Rectal smooth muscle tissue (tissue), 1 donor: ENCODE results near the gene CELA1.
A peak's percentile ranks its signal among the peaks of the same experiment; 100 is the strongest.

Experiments used
- H3K27ac ChIP-seq: one replicate; pipeline ENCODE4 v1.7.0; 2013; ENCODE audit warnings: low read depth, low read length, inconsistent platforms
- H3K27me3 ChIP-seq: one replicate; pipeline ENCODE4 v1.7.0; 2013; ENCODE audit warnings: low read length; ENCODE audit not compliant: control insufficient read depth, insufficient read depth
- H3K36me3 ChIP-seq: one replicate; pipeline ENCODE4 v1.7.0; 2013; ENCODE audit warnings: low read length; ENCODE audit not compliant: control insufficient read depth, insufficient read depth
- H3K4me1 ChIP-seq: one replicate; pipeline ENCODE4 v1.7.0; 2013; ENCODE audit warnings: low read length; ENCODE audit not compliant: control insufficient read depth, insufficient read depth
- H3K4me3 ChIP-seq: one replicate; pipeline ENCODE4 v1.7.0; 2013; ENCODE audit warnings: low read length
- H3K9ac ChIP-seq: one replicate; pipeline ENCODE4 v1.7.0; 2013; ENCODE audit warnings: low read length

Gene CELA1

DNA sequence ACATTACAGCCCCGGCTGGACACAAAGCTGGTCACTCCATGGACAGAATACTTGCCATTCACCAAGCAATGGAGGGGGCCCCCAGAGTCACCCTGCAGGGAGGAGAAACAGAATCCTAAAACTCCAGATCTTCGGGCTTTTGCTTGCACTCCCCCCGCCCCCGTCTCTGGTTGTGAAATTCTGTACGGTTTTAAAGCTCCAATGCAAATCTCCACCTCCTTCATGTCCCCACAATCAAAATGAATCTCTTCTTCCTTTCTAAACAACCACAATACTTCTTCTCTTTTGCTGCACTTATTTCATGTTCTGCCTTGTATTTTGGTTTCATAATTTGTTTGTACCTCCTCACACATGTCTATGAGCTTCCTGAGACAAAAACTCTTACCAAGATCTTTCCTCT is 16.7 kb downstream of the CELA1 start:
- Histone ChIP-seq H3K36me3 (no peaks in the 10 kb centered on the region), H3K9ac (no peak overlapping the region), H3K4me1 (no peaks in the 10 kb centered on the region), H3K27ac (no peak overlapping the region), H3K27me3 (no peaks in the 10 kb centered on the region), H3K4me3 (no peak overlapping the region)

DNA sequence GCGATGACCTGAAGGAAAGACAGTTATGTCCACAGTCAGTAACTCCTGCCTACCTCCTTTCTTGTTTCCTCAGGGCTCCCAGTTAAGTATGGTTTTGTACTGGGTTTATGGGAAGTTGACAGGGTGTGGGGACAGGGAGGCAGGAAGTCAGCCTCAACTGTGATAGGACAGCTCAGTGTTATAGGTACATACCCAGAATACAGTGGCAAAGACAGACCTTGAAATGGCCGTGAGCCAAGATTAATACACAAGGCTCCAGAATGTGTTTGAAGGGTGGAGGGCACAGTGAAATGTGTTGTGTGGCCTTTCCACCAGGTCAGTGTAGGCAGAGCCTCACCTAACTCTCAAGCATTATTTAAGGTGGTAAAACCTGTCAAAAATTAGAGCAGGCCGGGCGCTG is 17.9 kb downstream of the CELA1 start:
- Histone ChIP-seq H3K9ac (no peak overlapping the region), H3K36me3 (no peaks in the 10 kb centered on the region)

DNA sequence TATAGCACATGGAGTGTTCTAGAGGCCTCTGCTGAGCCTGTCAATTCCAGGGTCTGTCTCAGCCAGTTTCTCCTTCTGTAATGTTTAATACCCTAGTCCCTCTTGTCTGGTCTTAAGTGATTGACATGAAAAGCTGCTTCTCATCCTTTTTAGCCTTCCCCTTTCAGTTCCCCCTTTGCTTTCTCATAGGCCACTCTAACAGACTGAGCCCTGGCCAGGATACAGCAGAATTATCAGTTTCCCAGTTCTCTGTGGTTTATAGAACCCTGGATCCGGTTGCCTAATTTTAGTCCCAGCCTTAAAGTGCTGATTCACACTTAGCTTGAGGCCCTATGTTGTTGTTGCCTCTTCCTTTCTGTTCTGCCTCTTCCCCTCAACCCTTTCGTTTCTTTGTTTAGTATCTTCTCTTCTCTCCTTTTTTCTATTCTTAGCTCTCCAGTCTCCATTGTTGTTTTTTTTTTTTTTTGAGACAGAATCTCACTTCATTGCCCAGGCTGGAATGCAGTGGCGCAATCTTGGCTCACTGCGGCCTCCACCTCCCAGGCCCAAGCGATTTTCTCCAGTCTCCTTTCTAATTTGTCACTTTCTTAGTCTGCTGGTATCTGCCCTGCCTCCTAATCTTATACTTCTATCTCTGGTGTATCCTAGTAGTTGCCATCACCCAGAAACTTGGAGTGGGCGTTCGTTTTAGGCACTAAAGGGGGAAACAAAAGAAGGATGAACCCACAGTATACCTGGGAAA is 19.6 kb downstream of the CELA1 start:
- Histone ChIP-seq H3K27me3 (no peaks in the 10 kb centered on the region), H3K9ac (no peak overlapping the region), H3K27ac (no peak overlapping the region), H3K4me1 (no peaks in the 10 kb centered on the region), H3K36me3 (no peaks in the 10 kb centered on the region), H3K4me3 (no peak overlapping the region)

More for the DNA sequence above, 17.9 kb downstream of the CELA1 start:
- H3K4me1 ChIP-seq, result no peaks in the 10 kb centered on the region
- no peaks in the 10 kb centered on the region for H3K27me3 ChIP-seq
- no peak overlapping the region for H3K4me3 ChIP-seq
- H3K27ac ChIP-seq, result no peak overlapping the region

DNA sequence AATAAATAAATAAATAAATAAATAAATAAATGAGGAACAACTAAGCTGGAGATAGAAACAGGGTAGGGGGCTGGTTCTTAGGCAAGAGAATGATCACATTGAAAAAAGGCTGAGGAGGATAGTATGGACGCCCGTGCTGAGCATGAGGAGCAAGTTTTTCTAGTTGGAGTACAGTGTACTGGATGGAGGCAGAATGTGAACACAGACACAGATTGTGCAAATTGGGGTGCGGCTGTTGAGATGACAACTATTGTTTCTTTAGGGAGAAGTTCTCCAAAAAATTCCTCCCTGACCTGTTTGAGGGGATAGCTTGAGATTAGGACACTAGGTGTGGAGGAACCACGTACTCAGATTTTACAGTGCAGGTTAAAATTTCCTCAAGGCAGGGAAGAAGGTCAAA is 21.5 kb downstream of the CELA1 start:
- no peaks in the 10 kb centered on the region for H3K27me3 ChIP-seq

DNA sequence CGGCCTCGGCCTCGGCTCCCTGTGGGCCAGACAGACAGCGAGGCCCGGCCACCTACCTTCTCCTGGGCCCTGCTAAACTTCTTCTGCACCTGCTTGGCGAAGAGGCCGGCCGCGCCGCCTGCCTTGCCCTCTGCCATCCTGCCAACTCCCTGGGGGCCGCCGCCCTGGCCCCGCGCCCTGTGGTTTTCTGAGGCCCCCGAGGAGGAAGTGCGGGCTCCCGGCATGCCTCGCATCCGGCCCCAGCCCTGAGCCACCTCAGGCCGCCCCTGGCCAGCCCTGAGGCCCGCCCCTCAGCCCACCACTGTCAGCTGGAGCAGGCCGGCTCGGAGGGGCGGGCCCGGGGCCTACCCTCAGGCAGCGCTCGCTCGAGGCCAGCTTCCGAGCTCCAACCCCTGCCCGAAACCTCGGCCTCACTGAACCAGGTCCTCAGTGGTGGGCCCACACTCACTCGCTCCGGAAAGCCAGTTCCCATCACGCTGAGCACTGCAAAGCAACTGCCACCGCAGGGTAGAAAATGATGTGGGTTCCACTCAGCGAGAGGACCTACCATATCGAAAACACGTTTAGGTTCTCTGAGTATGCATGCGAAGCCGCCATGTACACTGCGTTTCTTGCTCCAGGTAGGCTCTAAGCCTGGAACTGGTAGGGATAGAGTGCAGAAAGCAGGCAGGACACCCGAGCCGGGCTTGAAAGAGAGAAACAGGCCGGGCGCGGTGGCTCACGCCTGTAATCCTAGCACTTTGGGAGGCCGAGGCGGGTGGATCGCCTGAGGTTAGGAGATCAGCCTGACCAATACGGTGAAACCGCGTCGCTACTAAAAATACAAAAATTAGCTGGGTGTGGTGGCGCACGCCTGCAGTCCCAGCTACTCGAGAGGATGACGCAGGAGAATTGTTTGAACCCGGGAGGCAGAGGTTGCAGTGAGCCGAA is 22.2 kb downstream of the CELA1 start, which contains the start of gene BIN2:
TSS of gene BIN2 (minus strand) at position 209 of the 930 bp plus-strand sequence. CDS start at position 137, 72 bp downstream.
- Histone ChIP-seq H3K27me3 (no peaks in the 10 kb centered on the region), H3K4me1 (no peaks in the 10 kb centered on the region), H3K9ac (no peak within 1 kb of the TSS), H3K27ac (no peak within 1 kb of the TSS), H3K4me3 (peak within 1 kb of the TSS; percentile 45), H3K36me3 (no peaks in the 10 kb centered on the region)

More for the DNA sequence above, 21.5 kb downstream of the CELA1 start:
- Histone ChIP-seq H3K36me3 (no peaks in the 10 kb centered on the region), H3K4me3 (no peak overlapping the region), H3K4me1 (no peaks in the 10 kb centered on the region), H3K27ac (no peak overlapping the region), H3K9ac (no peak overlapping the region)

DNA sequence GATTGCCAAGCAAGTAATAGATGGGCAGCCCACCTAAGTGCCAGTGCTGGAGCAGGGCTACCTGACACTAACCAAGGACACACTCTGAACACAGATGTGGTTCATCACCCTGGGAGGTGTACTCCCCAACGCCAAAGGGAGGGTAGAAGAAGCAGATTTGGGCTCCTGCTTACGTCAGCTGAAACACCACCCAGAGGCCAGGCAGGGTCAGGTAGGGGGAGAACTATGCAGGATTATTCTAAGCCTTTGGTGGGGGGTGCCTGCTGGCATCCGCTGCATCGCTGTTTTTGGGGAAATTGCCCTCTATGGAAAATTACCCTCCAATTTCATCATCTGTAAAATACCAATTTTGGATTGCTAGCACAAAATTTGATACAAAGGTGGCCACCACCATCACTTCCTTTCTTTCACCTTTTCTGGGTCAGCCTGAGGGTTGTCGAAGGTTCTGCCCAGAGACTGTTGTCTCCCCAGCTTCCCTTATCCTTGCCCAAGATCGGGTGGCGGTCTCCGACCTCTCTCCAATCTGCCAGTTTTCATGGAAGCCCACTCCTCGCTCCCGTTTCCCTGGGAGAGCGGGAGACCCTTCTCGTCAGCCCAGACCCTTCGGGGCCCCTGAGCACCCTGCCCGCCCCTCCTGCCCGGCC is 23.0 kb downstream of the CELA1 start:
- no peaks in the 10 kb centered on the region for H3K27me3 ChIP-seq
- no peak overlapping the region for H3K27ac ChIP-seq
- no peak overlapping the region for H3K9ac ChIP-seq
- H3K4me3 ChIP-seq, result peak overlapping the region; percentile 45
- H3K36me3 ChIP-seq, result no peaks in the 10 kb centered on the region
- H3K4me1 ChIP-seq, result no peaks in the 10 kb centered on the region

DNA sequence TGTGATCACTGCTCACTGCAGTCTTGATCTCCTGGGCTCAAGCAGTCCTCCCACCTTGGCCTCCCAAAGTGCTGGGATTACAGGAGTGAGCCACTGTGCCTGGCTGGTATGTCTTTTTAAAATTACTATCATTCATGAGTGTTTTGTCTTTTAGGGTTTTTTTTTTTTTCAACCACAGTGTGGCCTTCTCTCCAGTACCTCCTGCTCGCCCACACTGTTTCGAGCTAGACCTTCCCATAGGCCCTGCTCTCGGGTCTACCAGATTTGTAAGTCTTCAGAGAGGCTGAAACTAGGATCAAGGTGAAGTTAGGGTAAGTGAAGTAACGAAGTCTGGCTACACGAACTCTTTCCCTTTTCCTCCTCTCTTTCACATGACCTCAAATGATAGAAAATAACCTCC is 24.0 kb downstream of the CELA1 start:
- Histone ChIP-seq H3K4me3 (peak overlapping the region; percentile 45), H3K36me3 (no peaks in the 10 kb centered on the region), H3K27ac (no peak overlapping the region), H3K4me1 (no peaks in the 10 kb centered on the region), H3K27me3 (no peaks in the 10 kb centered on the region), H3K9ac (no peak overlapping the region)

DNA sequence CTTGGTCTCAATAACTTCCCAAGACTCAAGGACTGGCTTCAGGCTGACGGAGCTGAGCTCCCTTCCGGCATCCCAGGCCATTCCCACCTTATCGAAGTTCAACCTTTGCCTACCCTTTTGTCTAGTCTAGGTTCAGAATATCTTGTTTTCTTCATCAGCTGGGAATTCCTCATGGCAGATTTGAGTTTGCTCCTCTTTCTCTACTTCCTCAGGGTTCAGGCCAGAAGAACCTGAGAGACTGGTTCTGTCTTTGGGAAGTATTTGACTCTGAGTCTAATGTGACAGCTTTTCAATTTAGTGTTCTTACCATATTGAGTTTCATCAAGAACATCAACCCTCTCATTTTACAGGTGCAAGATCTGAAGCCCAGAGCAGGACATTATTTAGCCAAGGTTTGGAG is 24.6 kb downstream of the CELA1 start:
- no peaks in the 10 kb centered on the region for H3K4me1 ChIP-seq

DNA sequence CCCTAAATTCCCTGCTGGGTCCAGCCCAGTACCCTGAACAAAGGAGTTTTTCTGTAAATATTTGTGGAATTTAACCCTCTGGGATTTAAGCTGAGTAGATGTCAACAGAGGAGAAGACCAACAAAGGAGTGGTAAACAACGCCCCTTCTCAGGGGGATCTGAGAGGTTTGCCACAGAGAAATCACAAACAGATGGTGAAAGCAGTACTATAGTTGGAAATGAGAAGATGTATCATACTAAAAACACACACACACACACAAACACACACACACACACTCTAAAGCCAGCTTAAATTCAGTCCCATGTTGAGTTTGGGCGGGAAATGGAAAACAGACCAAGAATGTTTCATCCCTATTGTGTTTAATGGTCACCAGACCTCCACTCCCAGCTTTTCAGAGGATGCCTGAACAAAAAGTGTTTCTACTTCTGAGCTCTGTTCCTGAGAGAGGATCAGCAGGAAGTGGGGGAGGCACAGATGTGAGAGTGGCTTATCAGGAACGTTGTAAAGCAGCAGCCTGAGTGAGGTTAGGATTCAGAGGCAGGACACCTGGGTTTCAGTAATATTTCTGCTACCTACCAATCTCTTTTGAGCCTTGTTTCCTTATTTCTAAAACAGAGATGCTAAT is 25.7 kb downstream of the CELA1 start:
- no peak overlapping the region for H3K9ac ChIP-seq
- no peaks in the 10 kb centered on the region for H3K27me3 ChIP-seq
- H3K27ac ChIP-seq, result no peak overlapping the region

More for the DNA sequence above, 24.6 kb downstream of the CELA1 start:
- no peaks in the 10 kb centered on the region for H3K36me3 ChIP-seq
- H3K27me3 ChIP-seq, result no peaks in the 10 kb centered on the region
- no peak overlapping the region for H3K27ac ChIP-seq
- no peak overlapping the region for H3K9ac ChIP-seq
- H3K4me3 ChIP-seq, result no peak overlapping the region

DNA sequence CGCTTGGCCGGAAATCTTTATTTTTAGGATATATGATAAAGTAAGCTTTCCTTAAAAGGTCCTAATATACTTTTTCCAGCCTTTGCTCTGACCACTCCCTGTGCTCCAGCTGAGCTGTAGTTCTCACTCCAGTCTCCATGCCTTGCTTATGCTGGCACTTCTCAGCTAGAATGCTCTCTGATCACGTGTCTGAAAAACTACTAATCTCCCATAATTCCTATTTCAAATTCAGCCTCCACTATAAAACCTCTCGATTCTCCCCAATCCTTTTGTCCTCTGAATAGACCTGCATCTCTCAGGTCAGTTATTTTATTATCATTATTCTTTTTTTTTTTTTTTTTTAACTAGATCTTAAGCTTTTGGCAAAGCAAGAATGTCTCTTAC is 26.2 kb downstream of the CELA1 start:
- H3K4me1 ChIP-seq, result no peaks in the 10 kb centered on the region
- no peaks in the 10 kb centered on the region for H3K27me3 ChIP-seq
- H3K9ac ChIP-seq, result no peak overlapping the region
- no peak overlapping the region for H3K4me3 ChIP-seq
- H3K36me3 ChIP-seq, result no peaks in the 10 kb centered on the region
- H3K27ac ChIP-seq, result no peak overlapping the region

More for the DNA sequence above, 25.7 kb downstream of the CELA1 start:
- no peaks in the 10 kb centered on the region for H3K36me3 ChIP-seq
- no peak overlapping the region for H3K4me3 ChIP-seq
- no peaks in the 10 kb centered on the region for H3K4me1 ChIP-seq

DNA sequence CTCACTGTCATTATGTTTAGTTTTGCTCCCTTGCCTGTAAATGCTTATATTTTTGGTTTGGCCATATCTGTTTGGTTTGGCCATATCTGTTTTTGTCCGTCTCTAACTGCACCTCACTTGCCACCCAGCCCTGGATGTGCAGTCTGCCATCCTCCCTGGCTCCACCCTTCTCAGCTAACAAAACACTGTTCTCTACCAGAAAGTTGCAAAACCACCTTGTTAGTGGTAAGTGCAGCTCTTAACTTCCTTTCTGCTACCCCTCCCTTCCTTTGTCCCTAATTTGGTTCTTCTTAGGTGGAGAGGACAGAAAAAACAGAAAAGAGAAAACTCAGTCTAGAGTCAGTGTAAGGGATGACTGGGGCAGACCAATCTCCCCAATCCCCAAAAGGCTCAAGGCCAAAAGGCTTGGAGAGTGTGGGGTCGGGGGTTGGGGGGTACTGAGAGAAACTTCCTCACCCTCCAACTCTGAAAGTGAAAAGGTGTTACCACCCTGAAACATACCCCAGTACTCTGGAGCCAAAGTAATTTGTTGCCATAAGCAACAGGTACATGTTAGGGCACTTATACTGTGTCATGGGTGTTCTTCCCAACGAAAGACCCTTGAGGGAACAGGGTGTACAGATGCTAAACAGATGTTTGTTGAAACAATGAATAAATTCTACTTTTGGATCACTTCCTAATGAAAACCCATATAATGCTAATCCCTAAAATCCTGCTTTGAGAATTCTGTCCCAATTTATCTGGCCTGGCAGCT is 27.5 kb downstream of the CELA1 start:
- H3K4me1 ChIP-seq, result no peaks in the 10 kb centered on the region
- no peak overlapping the region for H3K27ac ChIP-seq
- H3K9ac ChIP-seq, result no peak overlapping the region
- no peaks in the 10 kb centered on the region for H3K27me3 ChIP-seq
- H3K36me3 ChIP-seq, result no peaks in the 10 kb centered on the region
- no peak overlapping the region for H3K4me3 ChIP-seq
